HG02759 (cell line): ENCODE data around the gene HSFX4.
"Not testable (repeated sequence)": the region's sequence is repeated elsewhere in the genome, so short reads cannot be mapped to it uniquely, and the experiment has no call there.

ENCODE experiments used
- ATAC-seq: cut with Tn5 transposase; IDR thresholded peaks from one replicate; pipeline ENCODE4 v1.9.1; 2021; ENCODE audit warnings: mild to moderate bottlenecking, moderate library complexity; ENCODE audit not compliant: unreplicated experiment

The HSFX4 gene, protein sequence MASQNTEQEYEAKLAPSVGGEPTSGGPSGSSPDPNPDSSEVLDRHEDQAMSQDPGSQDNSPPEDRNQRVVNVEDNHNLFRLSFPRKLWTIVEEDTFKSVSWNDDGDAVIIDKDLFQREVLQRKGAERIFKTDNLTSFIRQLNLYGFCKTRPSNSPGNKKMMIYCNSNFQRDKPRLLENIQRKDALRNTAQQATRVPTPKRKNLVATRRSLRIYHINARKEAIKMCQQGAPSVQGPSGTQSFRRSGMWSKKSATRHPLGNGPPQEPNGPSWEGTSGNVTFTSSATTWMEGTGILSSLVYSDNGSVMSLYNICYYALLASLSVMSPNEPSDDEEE

DNA sequence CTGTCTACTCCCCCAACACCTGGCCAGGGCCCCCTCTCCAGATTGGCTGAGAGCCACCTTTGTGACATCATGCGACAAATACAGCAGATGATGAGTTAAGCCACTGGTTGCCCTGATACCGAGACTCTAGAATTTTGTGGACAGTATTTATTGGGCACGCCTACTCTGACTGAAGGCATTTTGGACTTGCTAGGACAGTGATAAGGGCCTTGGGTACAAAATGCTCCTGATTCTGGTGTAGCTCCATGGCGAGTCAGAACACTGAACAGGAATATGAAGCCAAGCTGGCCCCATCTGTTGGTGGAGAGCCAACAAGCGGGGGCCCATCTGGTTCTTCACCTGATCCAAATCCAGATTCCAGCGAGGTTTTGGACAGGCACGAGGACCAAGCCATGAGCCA, at the start of gene HSFX4:
HSFX4 (plus strand) TSS at position 174 of the 400 bp plus-strand sequence; CDS start at position 246, 72 bp downstream.
- ATAC-seq = not testable (repeated sequence)

DNA sequence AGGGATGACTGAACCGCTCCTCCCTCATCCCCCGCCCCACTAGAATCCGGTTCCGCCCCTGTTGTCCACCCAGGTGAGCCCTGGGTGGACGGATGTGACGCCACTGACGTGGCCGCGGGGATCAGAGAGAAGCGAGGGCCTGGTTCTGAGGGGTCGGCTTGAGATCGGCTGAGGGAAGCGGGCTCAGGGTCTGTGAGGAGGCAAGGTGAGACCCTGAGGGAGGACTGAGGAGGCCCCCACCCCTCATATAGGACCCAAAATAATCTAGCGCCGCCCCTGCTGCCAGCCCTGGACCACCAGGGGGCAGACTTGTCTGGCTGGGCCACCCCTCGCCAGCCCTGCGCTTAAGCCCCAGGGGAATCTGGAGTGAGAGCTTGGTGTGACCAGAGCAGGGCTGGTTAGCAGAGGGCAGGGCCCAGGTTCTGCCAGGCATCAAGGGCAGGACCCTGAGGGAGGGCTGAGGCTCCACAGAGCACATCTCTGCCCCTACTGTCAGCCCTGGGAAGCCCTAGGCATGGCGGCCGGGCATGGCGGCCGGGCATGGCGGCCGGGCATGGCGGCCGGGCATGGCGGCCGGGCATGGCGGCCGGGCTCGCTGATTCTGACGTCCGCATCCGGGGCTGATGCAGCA, 48.2 kb upstream of the HSFX4 start, which contains the start of gene MAGEA8:
MAGEA8 (plus strand) TSS at position 103 of the 631 bp plus-strand sequence. CDS start 3,090 bp downstream, outside the sequence.
- ATAC-seq = no peak

DNA sequence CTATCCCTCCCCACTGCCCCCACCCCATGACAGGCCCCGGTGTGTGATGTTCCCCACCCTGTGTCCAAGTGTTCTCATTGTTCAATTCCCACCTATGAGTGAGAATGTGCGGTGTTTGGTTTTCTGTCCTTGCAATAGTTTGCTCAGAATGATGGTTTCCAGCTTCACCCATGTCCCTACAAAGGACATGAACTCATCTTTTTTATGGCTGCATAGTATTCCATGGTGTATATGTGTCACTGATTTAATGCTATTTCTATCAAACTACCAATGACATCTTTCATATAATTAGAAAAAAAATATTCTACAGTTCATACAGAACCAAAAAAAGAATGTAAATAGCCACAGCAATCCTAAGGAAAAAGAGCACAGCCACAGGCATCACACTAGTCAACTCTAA, 38.5 kb upstream of the HSFX4 start:
- ATAC-seq = not testable (repeated sequence)

DNA sequence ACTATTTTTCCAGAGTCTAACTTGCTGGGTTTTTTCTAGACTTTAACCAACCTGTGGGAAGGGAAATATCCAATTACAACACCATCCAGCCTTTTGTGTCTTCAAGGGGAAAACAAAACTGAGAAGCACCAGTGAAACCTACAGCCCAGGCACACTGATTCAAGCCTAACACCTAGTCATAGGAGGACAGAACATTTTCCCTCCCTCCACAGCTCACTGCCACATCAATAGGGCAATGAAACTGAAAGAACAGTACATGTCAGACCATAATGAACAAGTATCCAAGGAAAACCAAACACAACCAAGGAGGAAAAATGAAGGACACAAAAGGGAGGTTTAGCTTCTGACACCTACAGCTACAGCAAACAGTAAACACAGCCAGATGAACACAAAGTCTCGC, 30.8 kb upstream of the HSFX4 start:
- no peak for ATAC-seq

DNA sequence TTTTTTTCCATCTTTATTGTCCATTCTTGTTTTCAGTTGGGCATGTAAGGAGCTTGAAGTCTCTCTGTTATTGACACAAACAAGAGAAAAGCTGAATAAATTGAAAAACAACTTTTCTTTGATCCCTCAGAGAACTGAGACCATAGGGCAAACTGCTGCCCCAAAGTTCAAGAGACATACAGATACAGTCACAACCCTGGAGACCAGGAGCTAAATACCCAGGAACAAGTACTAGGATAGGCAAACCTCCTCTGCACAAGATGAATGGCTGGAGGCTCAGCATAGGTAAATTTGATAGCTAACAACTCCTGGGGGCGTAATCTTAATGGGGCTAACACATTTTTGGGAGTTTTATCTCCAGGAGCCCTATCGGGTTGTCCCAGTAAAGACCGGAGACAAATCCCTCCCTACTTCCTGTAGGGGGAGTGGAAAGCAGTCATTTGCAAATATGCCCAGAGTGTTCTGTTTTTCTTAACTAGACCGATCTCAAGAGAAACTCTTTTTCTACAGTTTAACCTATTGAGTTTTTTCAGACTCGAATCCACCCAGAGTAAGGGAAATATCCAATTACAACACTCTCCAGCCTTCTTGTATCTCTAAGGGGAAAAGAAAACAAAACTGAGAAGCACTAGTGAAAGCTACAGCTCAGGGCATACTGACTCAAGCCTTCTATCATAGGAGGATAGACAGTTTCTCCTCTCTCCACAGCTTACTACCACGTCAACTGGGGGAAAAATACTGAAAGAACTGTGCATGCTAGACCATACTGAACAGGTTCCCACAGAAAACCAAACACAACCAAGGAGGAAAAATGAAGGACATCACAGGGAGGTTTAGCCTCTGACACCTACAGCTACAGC, 25.3 kb upstream of the HSFX4 start:
- ATAC-seq = peak; percentile 77

DNA sequence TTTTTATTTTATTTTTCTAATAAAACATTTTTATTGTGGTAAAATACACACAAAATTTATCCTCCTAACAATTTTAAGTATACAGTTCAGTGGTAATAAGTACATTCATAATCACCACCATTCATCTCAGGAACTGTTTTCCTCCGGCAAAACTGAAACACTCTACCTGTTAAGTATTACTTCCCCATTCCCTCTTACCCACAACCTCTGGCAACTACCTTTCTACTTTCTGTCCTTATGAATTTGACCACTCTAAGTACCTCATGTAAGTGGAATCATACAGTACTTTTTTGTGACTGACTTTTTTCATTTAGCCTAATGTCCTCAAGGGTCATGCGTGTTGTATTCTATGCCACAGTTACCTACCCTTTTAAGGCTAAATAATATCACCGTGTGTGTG, 21.1 kb upstream of the HSFX4 start:
- no peak for ATAC-seq

DNA sequence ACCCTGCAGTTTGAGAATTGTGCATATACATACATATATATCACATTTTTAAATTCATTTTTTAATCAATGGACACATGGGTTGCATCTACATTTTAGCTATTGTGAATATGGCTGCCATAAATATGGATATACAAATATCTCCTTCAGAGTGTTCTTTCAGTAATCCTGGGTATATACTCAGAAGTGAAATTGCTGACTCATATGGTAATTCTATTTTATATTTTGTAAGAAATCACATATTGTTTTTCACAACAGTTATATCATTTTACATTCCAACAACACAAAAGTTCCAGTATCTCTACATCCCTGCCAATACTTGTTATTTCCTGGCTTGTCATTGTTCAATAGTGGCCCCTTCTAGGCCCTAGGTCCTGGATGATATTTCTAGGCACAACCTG, 20.6 kb upstream of the HSFX4 start:
- ATAC-seq = no peak

DNA sequence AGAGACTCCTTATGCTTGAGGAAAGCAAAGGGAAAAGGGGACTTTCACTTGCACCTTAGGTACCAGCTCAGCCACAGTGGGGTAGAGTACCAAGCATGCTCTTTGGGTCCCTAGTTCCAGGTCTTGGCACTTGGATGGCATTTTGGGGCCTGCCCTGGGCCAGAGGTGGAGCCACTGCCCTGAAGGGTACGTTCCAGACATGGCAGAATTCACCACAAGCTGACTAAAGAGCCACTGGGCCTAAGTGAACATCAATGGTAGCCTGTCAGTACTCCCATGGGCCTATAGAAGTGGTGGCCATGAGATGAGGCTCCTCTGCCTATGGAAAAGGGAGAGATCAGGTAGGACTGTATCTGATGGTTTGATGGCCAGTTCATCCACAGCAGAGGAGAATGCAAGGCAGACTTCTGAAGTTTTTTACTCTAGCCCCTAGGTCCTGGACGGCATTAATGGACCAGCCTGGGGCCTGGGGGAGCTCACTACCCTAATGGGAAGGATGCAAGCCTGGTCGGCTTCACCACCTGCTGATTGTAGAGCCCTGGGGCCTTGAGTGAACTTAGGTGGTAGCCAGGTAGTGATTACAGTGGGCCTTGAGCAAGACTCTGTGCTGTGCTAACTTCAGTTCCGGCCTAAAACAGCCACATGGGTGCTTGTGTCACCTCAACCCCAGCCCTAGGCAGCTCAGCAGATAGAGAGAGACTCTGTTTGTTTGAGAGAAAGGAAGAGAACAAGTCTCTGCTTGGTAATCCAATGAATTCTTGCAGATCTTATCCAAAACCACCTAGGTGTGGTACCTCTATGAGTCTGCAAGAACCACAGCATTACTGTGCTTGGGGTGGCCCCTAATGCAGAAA, 19.8 kb upstream of the HSFX4 start:
- ATAC-seq = no peak

DNA sequence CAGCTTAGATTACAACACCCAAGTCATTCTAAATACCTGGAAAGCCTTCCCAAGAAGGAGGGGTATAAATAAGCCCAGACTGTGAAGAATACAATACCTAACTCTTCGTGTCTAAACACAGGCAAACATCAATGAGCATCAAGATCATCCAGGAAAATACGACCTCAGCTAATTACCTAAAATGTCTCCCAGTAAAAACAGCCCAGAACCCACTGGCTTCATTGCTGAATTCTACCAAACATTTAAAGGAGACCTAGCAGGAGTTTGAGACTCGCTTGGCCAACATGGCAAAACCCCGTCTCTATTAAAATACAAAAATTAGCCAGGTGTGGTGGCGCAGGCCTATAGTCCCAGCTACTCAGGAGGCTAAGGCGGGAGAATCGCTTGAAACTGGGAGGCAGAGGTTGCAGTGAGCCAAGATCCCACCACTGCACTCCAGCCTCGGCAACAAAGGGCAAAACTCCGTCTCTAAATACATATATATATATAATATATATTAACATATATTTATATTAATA, 19.1 kb upstream of the HSFX4 start:
- ATAC-seq = no peak

DNA sequence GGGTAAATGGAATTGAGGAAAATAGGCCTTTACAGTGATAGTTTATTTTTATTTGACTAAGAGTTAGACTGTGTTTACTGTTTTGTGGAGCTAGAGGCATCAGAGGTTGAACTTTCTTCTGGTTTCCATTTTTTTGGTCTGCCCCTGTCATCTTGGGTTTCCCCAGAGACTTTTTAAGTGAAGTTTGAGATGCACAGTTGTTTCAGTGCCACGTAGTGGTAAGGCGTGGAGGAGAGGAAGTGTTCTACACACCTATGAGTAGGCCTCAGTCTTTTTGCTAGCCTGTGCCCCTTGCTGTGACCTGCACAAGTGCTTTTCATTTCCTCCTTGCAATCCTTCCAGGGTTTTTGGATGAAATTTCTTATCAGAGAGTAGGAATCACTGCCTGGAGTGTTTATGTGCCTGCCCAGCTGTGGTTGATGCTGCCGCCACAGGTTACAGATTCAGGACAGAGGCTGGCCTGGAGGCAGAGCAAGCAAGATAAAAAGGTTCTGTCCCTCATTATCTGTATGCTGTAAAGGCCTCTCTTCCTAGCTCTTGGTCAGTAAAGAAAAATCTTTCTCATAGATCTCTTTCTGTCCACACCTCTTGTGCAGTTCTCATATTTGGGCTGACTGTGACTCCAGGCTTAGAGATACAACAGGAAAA, 12.5 kb upstream of the HSFX4 start:
- peak; percentile 75 for ATAC-seq

DNA sequence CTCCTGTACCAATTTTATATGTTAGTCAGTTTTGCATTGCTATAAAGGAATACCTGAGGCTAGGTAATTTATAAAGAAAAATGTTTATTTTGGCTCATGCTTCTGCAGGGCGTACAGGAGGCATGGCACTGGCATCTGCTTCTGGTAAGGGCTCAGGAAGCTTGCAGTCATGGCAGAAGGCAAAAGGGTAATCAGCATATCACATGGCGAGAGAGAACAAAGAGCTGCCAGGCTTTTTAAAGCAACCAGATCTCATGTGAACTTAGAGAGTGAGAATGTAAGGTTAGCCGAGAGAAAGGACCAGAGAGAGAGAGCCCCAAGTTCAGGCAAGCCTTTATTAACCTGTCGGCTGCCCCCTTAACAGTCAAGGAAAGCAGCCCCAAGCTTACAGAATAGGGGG, 5.5 kb upstream of the HSFX4 start:
- not testable (repeated sequence) for ATAC-seq

DNA sequence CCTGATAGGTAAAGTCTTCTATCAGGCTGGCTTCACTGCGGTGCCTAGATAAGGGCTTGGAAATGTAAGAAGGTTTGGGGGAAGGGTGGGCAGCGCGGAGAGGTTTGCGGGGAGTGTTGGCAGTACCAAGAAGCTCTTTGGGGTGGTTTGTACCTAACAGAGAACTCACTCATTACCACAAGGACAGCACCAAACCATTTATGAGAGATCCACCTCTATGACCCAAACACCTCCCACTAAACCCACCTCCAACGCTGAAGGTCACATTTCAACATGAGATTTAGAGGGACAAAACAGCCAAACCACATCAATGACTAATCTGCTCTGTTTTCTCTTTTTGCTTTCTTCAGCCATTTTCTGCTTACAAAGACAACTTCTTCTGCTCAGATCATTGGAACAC, 4.9 kb upstream of the HSFX4 start:
- ATAC-seq = not testable (repeated sequence)

DNA sequence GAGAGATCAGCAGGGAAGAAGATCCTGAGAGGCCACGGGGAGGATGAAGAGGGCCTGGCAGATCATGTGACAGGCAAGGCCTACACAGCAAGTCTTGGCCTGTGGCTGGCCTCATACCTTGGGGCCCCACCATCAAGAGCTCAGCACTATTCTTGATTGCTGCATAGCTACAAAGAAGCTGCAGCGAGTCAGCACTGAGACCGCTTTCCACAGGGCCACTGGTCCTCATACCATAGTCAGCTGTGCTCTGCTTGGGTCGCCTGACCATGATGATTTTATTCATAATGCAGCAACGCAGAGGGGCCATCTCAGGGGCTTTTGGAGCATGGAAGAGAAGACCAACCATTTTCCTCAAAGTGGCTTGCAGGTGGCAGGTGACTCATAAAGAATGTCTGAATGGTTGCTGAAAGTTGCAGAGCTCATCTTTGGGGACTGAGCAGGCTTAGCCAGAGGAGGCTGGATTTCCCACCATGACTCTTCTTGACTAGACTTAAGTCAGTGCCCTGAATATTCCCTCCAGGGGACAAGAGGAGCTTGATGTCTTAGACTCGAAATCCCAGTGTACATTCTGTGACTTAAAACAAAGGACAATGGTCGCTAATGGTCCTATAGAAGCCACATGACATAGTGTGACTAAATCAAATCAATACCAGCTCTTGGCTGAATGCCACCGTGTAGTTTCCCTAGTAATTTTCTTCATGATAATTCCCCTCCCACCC, 2.0 kb upstream of the HSFX4 start:
- peak; percentile 54 for ATAC-seq

DNA sequence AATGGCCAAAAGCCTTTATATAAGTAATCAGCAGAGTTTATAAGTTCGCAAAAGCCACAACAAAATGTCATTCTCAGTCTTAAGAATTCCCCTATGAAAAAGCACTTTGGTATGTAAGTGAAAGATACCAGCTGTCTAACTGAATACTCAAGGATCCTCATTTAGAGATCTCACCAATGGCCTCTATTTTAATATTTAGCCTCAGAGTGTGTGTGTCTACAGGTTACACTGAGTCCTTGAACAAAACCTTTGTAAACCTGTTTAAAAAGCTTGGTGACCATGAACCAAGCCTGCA, 1.5 kb upstream of the HSFX4 start:
- peak; percentile 61 for ATAC-seq

DNA sequence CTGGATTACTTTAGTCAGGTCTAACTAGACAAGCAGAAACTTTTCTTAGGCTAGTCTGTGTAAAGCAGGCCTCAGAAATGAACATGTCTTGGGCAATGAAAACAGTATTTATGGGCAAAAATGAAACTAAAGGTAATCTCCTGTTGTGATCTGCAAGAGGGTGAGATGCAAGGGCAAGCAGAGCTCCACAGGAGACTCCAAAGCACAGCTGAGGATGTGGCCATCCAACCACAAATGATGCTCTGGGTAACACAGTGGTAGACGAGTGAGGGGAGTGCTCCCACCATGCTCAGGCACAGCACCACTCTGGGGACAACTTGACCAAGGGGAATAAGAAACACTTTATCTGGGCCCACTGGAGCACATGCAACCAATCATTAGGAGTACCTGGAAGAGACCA, 738 bp upstream of the HSFX4 start:
- not testable (repeated sequence) for ATAC-seq

DNA sequence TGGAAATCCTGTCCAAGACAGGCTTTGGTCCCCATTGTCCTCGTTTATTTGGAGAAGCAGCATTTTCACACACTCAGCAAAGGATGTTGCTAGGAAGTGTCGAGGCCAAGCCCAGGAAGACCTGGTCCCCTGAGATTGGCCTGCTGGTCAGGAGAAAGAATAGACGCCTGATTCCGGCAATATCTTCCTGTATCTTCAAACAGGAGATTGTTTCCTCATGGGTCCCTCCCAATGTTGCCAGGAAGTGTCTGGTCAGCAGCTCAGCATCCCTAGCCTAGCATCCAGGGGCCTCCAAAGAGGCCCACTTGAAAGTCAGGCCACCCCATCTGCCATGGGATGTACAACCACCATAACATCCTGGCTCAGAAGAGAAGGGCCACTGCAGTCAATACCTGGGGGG, 2.0 kb downstream of the HSFX4 start:
- ATAC-seq = not testable (repeated sequence)

DNA sequence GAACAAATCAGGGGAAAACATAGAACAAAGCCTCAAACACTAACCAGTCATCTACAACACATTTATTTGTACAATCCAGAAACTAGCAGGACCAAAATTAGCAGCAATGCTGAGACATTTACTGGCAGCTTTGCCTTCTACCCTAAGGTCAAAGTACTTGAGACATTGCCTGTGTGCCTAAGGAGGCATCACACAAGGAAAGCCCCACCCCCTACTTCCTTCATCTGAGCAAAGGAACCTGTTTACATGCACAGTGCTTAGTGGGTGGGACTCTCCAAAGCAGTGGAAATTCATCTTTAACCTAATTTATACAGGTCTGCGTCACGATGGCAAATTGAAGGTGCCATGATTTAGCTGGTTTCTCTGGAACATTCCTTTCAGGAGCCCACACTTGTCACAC, 2.8 kb downstream of the HSFX4 start:
- not testable (repeated sequence) for ATAC-seq

DNA sequence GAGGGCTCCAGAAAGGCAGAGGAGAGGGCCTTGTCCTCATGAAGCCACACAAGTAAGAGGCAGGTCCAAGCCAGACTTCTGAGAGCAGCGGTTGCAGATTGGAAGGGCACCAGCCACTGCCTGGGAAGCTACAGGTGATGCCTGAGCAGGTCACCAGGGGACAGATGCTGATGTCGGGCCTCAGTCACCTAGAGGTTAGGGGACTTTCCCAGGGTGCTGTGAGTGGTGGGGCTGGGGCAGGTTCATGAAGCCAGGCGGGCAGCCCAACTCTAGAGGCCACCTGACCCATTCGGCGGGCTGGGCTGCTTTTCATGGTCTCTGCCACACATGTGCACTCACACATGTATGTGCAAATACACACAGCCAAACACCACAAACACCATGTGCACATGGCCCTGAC, 3.6 kb downstream of the HSFX4 start:
- ATAC-seq = not testable (repeated sequence)

DNA sequence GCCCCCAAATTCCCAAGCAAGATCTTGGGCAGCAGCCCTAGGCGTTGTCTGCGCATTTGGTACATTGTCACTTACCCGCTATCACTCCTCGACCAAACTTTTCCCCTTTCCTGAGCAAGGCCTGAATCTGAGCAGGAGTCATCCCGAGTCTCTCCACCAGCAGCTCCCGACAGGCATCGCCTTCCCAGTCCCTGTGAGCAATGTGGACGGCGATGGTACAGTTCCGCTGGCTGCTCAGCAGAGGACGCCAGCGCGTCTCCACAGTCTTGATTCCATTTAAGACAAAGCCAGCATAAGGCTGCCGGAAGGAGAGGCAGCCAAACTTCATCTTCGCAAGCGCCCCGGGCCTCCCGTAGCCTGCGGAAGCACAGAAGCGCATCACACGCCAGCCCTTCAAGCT, 4.2 kb downstream of the HSFX4 start:
- ATAC-seq = not testable (repeated sequence)
